ENCODE data around the gene B3GALT4. TPM values are rescaled to one million over a fixed set of nuclear protein-coding genes. Genes with fewer than 3 reads are reported as not detected.

Gene B3GALT4
- total and polyA plus RNA-seq, 2 of the 13 experiments (the other 11 are each of a cell fraction or from before 2014, with no cell fraction given), result 0.04 to 0.27 TPM

DNA sequence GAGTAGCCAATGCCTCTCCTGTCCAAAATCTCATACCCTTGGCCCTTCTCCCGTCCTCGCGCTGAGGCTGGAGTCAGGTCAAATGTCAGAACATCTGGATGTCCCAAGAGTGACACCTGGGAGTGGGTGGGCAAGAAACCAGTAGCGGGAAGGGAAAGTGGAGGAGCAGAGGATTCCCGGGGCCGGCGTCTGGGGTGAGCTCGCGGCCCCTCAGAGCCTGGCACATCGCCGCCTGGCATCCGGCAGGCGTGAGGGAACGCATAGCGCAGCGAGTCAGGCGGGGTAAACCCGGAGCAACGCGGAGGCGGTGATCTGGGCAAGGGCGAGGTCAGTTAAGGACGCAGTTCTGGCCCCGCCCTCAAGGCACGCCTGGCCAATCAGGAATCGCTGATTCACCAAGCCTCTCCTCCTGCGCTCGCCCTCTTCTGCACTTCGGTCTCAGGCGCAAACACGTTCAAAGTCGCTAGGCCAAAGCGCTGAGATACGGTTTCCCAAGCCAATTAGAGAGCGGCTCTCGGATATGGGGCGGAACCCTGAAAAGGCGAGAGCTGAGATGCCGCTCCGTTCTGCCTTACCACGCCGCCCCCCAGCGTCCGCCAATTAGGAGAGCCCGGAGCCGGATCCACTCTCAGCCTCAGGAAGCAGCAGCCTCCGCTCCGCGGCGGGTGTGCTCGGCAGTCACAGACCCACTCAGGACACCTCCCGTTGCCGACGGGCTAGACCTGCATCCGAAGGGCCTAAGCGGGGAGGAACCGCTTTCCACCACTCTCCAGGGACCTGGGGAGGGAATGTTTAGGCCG lies 27.8 kb upstream of the B3GALT4 start (continued):
- TF ChIP-seq, protein P1, sequence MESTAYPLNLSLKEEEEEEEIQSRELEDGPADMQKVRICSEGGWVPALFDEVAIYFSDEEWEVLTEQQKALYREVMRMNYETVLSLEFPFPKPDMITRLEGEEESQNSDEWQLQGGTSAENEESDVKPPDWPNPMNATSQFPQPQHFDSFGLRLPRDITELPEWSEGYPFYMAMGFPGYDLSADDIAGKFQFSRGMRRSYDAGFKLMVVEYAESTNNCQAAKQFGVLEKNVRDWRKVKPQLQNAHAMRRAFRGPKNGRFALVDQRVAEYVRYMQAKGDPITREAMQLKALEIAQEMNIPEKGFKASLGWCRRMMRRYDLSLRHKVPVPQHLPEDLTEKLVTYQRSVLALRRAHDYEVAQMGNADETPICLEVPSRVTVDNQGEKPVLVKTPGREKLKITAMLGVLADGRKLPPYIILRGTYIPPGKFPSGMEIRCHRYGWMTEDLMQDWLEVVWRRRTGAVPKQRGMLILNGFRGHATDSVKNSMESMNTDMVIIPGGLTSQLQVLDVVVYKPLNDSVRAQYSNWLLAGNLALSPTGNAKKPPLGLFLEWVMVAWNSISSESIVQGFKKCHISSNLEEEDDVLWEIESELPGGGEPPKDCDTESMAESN (CRISPR knock-in tag; conservative IDR thresholded peaks at IDR 0.05), result peak; percentile 39; the same call in 1 of the 2 replicates
- TF ChIP-seq, protein P2, sequence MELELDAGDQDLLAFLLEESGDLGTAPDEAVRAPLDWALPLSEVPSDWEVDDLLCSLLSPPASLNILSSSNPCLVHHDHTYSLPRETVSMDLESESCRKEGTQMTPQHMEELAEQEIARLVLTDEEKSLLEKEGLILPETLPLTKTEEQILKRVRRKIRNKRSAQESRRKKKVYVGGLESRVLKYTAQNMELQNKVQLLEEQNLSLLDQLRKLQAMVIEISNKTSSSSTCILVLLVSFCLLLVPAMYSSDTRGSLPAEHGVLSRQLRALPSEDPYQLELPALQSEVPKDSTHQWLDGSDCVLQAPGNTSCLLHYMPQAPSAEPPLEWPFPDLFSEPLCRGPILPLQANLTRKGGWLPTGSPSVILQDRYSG (CRISPR knock-in tag; IDR thresholded peaks at IDR 0.05), result no peak
- TF ChIP-seq, protein P3, sequence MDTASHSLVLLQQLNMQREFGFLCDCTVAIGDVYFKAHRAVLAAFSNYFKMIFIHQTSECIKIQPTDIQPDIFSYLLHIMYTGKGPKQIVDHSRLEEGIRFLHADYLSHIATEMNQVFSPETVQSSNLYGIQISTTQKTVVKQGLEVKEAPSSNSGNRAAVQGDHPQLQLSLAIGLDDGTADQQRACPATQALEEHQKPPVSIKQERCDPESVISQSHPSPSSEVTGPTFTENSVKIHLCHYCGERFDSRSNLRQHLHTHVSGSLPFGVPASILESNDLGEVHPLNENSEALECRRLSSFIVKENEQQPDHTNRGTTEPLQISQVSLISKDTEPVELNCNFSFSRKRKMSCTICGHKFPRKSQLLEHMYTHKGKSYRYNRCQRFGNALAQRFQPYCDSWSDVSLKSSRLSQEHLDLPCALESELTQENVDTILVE (CRISPR knock-in tag; IDR thresholded peaks at IDR 0.05), result no peak
- TF ChIP-seq, protein P4, sequence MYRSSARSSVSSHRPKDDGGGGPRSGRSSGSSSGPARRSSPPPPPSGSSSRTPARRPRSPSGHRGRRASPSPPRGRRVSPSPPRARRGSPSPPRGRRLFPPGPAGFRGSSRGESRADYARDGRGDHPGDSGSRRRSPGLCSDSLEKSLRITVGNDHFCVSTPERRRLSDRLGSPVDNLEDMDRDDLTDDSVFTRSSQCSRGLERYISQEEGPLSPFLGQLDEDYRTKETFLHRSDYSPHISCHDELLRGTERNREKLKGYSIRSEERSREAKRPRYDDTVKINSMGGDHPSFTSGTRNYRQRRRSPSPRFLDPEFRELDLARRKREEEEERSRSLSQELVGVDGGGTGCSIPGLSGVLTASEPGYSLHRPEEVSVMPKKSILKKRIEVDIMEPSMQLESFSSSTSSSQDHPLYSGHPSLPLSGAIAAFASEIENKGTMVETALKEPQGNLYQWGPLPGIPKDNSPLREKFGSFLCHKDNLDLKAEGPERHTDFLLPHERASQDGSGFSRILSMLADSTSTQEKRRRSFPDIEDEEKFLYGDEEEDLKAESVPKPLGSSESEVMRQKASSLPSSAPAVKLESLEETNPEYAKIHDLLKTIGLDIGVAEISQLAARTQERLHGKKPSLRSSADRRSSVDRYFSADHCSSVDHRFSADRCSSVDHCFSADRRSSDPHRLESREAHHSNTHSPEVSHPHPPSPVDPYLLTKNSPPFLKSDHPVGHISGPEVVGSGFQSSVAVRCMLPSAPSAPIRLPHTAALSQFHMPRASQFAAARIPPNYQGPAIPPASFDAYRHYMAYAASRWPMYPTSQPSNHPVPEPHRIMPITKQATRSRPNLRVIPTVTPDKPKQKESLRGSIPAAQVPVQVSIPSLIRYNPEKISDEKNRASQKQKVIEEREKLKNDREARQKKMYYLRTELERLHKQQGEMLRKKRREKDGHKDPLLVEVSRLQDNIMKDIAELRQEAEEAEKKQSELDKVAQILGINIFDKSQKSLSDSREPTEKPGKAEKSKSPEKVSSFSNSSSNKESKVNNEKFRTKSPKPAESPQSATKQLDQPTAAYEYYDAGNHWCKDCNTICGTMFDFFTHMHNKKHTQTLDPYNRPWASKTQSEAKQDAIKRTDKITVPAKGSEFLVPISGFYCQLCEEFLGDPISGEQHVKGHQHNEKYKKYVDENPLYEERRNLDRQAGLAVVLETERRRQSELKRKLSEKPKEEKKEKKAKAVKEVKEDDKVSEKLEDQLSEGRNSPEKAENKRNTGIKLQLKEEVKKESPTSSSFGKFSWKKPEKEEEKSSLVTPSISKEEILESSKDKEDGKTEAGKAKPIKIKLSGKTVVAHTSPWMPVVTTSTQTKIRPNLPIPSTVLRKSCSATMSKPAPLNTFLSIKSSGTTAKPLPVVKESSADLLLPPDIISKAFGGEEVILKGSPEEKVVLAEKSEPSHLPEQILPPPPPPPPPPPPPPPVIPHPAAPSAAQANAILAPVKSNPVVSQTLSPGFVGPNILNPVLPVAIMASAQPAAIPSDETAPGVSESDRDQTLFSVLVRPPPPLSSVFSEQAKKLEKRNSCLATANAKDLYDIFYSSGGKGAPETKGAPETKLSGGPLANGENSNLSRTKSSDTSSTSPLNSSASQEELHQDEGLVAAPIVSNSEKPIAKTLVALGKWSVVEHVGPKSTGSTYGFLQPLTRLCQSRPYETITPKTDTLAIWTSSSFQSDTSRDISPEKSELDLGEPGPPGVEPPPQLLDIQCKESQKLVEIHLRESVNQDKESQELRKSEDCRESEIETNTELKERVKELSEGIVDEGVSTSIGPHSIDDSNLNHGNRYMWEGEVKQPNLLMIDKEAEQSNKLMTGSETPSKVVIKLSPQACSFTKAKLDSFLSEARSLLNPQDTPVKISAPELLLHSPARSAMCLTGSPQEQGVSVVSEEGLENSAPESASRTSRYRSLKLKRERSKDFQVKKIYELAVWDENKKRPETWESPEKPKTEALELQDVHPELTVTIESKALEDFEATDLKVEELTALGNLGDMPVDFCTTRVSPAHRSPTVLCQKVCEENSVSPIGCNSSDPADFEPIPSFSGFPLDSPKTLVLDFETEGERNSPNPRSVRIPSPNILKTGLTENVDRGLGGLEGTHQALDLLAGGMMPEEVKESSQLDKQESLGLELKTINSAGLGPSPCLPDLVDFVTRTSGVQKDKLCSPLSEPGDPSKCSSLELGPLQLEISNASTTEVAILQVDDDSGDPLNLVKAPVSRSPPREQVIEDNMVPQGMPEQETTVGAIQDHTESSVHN (CRISPR knock-in tag; IDR thresholded peaks at IDR 0.05), result peak; percentile 93; the same call in 1 of the 2 replicates
- TF ChIP-seq, protein P5, sequence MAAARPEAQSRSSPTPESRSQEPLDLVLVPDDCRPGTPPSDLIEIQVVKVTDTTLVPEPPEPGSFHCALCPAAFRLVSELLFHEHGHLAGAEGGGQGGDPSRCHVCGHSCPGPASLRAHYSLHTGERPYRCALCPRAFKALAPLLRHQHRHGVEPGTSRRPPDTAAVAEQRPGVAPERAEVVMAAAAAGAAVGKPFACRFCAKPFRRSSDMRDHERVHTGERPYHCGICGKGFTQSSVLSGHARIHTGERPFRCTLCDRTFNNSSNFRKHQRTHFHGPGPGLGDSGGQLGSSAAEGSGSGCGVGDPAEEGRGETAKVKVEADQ (CRISPR knock-in tag; IDR thresholded peaks at IDR 0.05; ENCODE audit: borderline replicate concordance), result peak; percentile 8; the same call in 1 of the 2 replicates
- TF ChIP-seq HMGA1 (CRISPR knock-in tag; conservative IDR thresholded peaks at IDR 0.05) (no peak), TBP (CRISPR knock-in tag; IDR thresholded peaks at IDR 0.05) (no peak; the same call in 1 of the 2 replicates), ZNF619 (CRISPR knock-in tag; IDR thresholded peaks at IDR 0.05) (peak; percentile 19; the same call in 1 of the 2 replicates), ZSCAN30 (CRISPR knock-in tag; IDR thresholded peaks at IDR 0.05) (no peak), RORA (CRISPR knock-in tag; IDR thresholded peaks at IDR 0.05) (no peak), ERF (CRISPR knock-in tag; IDR thresholded peaks at IDR 0.05) (peak; percentile 79), SMAD1 (CRISPR knock-in tag; IDR thresholded peaks at IDR 0.05; ENCODE audit: borderline replicate concordance, low read depth) (no peak), SOX5 (CRISPR knock-in tag; IDR thresholded peaks at IDR 0.05; ENCODE audit: borderline replicate concordance) (peak; percentile 9; the same call in 1 of the 2 replicates), KDM6A (CRISPR knock-in tag; IDR thresholded peaks at IDR 0.05; ENCODE audit: low read depth) (no peak; the same call in none of the 2 replicates)
- TF ChIP-seq, protein P6, sequence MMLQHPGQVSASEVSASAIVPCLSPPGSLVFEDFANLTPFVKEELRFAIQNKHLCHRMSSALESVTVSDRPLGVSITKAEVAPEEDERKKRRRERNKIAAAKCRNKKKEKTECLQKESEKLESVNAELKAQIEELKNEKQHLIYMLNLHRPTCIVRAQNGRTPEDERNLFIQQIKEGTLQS (CRISPR knock-in tag; IDR thresholded peaks at IDR 0.05), result no peak
